HUES64 (cell line): Measurements from ENCODE around the gene TTLL13.

Experiments used
- H3K27ac ChIP-seq: 2 replicates; pipeline ENCODE4 v1.7.0; 2013; ENCODE audit warnings: low read depth, low read length, inconsistent platforms
- H3K27me3 ChIP-seq: 2 replicates; pipeline ENCODE4 v1.6.1; 2013; ENCODE audit warnings: mild to moderate bottlenecking, low read length; ENCODE audit not compliant: insufficient read depth
- H3K36me3 ChIP-seq: 2 replicates; pipeline ENCODE4 v1.6.1; 2013; ENCODE audit warnings: mild to moderate bottlenecking, low read length; ENCODE audit not compliant: insufficient read depth
- H3K4me1 ChIP-seq: 2 replicates; pipeline ENCODE4 v1.6.1; 2013; ENCODE audit warnings: mild to moderate bottlenecking, low read length, moderate library complexity; ENCODE audit not compliant: insufficient read depth
- H3K4me3 ChIP-seq: 2 replicates; pipeline ENCODE4 v1.5.1; 2013; ENCODE audit warnings: mild to moderate bottlenecking, low read length, moderate library complexity
- H3K9ac ChIP-seq: 2 replicates; pipeline ENCODE4 v1.6.1; 2013; ENCODE audit warnings: mild to moderate bottlenecking, low read depth, low read length
- H3K9me3 ChIP-seq: 2 replicates; pipeline ENCODE4 v1.6.1; 2013; ENCODE audit warnings: low read depth, low read length; ENCODE audit not compliant: insufficient read depth
- WGBS: fragments of 150-250, 120-280 bp; methylation state at CpG from one replicate; pipeline ENCODE4 v1.1.7; 2013; ENCODE audit warnings: missing lambda C conversion rate; 5-methylcytosine and 5-hydroxymethylcytosine counted together

Gene TTLL13

GRCh38 chr15:90306560-90306959 lies 57.2 kb downstream of the TTLL13 start:
- Histone ChIP-seq H3K36me3 (no peaks in the 10 kb centered on the region), H3K27ac (no peak overlapping the region), H3K9ac (no peak overlapping the region), H3K4me3 (no peak overlapping the region), H3K4me1 (peaks cover 6% of the 10 kb centered on the region; the same call in 1 of the 2 replicates), H3K9me3 (no peaks in the 10 kb centered on the region), H3K27me3 (no peaks in the 10 kb centered on the region)
- 88% methylated on average over 6 of the region's 6 CpGs for WGBS

DNA sequence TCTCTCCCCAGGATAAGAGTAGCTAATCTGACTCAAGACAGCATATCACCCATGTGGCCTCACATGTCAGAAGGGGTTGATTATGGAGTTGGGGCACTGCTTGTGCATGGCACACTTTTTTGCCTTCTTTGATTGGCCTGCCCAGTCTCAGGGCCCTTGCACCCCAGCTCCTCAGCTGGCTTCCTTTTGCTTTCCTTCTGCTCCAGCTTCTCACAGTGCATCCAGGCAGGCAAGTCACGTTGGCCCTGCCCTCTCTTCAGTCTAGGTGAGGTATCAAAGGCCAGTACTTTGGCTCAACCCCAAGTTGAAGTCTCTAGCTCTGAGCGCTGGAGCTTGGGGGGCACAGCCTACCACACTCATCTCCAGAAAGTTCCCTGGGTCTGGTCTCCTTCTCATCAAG lies 58.3 kb downstream of the TTLL13 start:
- Histone ChIP-seq H3K4me1 (no peaks in the 10 kb centered on the region; the same call in 1 of the 2 replicates), H3K4me3 (no peak overlapping the region), H3K9me3 (no peaks in the 10 kb centered on the region), H3K27me3 (no peaks in the 10 kb centered on the region), H3K27ac (no peak overlapping the region), H3K9ac (no peak overlapping the region), H3K36me3 (no peaks in the 10 kb centered on the region)
- WGBS = 83% methylated on average over 2 of the region's 2 CpGs

- H3K27ac ChIP-seq = no peak overlapping the region
- H3K27me3 ChIP-seq = no peaks in the 10 kb centered on the region
- no peaks in the 10 kb centered on the region for H3K36me3 ChIP-seq
- 96% methylated on average over 4 of the region's 4 CpGs for WGBS
- H3K4me1 ChIP-seq = no peaks in the 10 kb centered on the region; the same call in 1 of the 2 replicates
- H3K9ac ChIP-seq = no peak overlapping the region
- H3K4me3 ChIP-seq = no peak overlapping the region
- H3K9me3 ChIP-seq = no peaks in the 10 kb centered on the region
These were observed 59.7 kb downstream of the TTLL13 start for GRCh38 chr15:90309020-90309419.
